HG02759 (cell line): Measurements from ENCODE around the gene EPHB1.
A peak's percentile ranks its signal among the peaks of the same experiment; 100 is the strongest.
"Not testable (repeated sequence)": the region's sequence is repeated elsewhere in the genome, so short reads cannot be mapped to it uniquely, and the experiment has no call there.

Experiments
- ATAC-seq: cut with Tn5 transposase; IDR thresholded peaks from one replicate; pipeline ENCODE4 v1.9.1; 2021; ENCODE audit warnings: mild to moderate bottlenecking, moderate library complexity; ENCODE audit not compliant: unreplicated experiment

EPHB1 gene

DNA sequence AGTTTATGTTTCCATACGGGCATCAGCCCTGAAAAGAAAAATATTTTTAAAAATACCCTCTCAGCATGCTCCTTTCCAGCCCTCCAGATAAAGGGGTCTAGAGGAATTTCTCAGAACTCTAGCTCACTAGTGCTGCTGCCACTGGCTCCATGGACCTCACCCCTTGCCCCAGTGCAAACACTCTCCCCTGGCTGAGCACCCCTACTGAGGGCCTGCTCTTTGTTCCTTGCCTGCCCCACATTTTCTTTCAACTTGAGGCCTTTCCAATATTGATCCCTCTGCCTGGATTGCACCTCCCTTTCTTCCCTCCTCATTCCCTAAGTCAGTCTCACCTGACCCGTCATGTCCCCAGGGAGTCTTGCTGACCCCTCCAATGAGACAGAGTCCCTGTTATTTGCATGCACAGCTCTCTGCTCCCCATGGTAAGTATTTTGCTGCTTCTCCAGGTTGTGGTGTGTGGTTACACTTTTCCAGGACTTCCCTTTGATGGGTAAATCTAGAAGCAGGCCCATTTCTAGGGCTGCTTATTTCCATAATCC lies 196.5 kb downstream of the EPHB1 start:
- no peak for ATAC-seq

- peak; percentile 18 for ATAC-seq
Measured at GRCh38 chr3:134992180-134992579, 197.1 kb downstream of the EPHB1 start.

- ATAC-seq = peak; percentile 54
Measured at GRCh38 chr3:134992586-134992985, 197.5 kb downstream of the EPHB1 start.

GRCh38 chr3:134993011-134993410 lies 198.0 kb downstream of the EPHB1 start:
- no peak for ATAC-seq

DNA sequence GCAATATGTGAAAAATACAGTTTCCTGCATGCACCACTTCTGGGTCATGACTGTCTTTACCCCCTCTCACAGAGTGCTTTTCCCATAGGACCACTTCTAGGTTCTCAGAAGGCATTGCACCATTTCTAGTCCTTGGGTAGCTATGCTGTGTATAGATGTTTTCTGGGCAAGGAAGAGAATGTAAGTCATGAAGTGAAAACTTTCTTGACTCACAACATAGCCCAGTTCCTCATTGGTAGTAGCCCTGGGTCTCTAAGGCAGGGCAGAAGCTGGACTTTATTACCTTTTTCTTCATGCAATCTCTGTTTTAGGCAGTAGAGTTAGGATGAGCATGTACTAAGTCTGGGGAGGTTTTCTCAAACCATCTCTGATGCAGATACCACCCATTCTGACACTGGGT lies 203.1 kb downstream of the EPHB1 start:
- ATAC-seq = no peak

DNA sequence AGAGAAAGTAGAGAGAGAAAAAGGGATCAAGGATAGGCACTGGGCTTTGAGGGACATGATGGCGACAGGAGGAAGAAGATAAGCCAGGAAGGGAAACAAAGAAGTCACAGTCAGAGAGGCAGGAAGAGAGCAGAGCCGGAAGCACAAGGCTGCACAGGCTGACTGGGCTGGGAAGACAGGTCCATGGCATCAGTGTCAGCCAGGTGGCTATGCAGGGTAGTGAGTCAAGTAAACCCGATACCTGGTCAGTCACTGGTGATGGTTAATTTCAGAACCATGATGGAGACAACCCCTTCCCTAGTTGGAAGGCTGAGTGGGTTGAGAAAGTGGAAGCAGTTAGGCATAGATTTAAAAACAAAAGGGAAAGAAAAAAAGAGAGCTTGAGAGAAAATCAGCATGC lies 203.8 kb downstream of the EPHB1 start:
- ATAC-seq = no peak

DNA sequence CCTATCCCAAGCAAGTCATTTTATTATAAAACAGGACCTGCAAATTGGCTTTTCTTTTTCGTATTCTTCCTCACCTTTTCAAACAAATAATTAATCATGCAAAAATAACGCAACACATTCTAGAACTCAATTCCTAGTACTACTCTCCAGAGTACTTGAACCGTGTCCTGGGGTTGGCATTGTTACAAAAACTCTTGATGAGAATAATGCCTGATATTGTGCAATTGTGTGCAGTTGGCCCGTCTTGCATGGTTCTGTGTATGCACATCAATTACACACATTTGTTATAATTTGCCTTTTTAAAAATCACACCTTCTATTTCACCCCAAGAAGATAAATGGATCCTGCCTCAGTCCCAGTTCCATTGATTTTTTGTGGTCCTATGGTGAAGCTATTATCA lies 205.4 kb downstream of the EPHB1 start:
- no peak for ATAC-seq

DNA sequence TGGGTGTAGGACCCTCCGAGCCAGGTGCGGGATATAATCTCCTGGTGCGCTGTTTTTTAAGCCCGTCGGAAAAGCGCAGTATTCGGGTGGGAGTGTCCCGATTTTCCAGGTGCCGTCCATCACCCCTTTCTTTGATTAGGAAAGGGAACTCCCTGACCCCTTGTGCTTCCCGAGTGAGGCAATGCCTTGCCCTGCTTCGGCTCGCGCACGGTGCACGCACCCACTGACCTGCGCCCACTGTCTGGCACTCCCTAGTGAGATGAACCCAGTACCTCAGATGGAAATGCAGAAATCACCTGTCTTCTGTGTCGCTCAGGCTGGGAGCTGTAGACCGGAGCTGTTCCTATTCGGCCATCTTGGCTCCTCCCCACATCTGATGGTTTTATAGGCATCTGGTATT lies 210.6 kb downstream of the EPHB1 start:
- not testable (repeated sequence) for ATAC-seq

GRCh38 chr3:135007607-135008006 lies 212.5 kb downstream of the EPHB1 start:
- no peak for ATAC-seq

DNA sequence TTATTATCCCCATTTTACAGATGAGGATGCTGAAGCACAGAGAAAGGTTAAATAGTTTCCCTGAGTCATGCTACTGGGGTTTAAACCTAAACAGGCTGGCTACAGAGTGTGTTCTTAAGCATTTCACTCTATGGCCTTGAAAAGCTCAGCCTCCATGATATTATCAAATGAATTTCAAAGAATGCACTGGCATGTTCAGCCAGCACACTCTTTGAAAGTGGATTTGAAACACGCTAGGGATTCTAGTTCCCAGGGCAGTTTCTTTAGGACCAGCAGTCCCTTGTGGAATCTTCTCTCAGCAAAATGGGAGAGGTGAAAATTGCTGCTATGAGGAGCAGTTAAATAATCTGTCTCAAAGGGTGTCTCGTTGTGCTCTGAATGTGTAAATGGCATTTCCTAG lies 213.3 kb downstream of the EPHB1 start:
- ATAC-seq = no peak

- ATAC-seq = no peak
Measured at GRCh38 chr3:135009014-135009413, 214.0 kb downstream of the EPHB1 start.

GRCh38 chr3:135012101-135012500 lies 217.0 kb downstream of the EPHB1 start:
- ATAC-seq = no peak

- ATAC-seq = no peak
Measured at GRCh38 chr3:135013206-135013605, 218.1 kb downstream of the EPHB1 start.

- ATAC-seq = no peak
Measured at GRCh38 chr3:135014566-135014965, 219.5 kb downstream of the EPHB1 start.

- ATAC-seq = no peak
Measured at GRCh38 chr3:135017003-135017893, 222.2 kb downstream of the EPHB1 start.

DNA sequence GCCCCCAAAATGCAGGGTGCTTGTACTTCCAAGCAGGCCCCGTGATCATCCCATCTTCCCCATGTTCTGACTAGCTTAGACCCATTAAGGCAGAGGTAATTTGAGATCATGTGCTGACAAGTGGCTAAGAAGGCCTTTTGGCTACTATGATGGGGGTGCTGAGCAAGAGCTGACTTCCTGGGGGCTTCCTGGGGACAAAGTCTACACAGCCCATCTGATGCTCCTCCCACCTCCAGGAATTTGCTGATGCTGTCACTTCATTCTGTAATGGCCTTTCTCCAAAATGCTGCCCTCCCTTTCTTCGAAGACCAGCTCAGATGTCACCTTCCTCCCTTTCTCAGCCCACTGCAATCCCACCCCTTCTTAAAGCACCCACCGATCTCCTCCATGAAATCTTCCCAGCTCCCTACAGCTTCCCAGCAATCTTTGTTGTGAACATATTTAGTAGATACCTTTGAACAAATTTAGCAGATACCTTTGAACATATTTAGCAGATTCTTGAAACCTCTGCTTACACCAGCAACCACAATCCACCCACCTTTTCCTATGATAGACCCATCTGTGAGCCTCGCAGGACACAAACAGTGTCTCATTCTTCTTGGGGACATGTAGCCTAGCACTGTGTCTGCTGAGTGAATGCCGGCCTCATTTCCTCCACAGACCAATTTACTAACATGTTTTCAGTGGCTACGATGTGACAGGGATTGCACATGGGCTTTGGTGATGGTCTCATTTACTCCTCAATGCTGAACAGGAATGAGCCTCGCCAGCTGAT lies 223.3 kb downstream of the EPHB1 start:
- peak; percentile 84 for ATAC-seq

DNA sequence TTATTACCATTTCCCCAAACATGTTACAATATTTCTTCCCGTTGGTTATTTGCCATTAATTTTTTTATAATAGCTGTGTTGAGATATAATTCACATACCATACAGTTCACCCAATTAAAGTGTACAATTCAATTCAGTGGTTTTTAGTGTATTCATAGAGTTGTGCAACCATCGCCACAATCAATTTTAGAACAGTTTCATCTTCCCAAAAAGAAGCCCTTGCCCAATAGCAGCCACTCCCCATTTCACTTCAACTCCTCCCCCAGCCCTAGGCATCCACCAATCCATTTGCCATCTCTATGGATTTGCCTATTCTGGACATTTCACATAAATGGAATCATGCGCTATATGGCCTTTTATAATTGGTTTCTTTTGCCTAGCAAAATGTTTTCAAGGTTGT lies 225.1 kb downstream of the EPHB1 start:
- no peak for ATAC-seq

DNA sequence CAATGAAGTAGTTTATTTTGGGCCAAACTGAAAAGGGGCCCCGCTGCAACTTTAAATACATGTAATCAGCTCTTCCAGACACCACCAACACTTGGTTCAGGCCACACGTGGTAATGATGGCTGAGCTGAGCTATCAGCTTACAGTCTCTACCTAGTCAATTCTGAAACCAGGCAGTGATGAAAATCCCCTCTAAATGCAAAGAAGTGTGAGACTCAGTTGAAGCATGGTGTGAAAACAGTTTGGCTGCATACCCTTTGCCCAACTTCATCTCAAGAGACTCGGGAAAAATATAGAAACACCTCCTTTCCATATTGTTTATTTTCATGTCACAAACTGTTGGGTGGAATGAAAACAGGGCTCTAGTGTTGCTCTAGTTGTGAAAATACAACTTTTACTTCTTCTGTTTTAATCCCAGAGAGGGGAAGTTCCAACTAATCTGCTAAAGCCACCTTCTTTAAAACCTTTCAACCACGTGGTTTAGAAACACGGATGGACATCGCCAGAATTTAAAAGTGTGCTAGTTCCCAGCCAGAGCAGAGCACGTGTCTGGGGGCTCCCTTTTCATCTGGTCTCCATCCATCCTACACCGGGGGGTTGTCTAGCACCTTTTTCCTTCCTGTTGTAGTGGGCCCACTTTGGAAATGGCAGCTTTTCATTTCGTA lies 229.1 kb downstream of the EPHB1 start:
- peak; percentile 83 for ATAC-seq

DNA sequence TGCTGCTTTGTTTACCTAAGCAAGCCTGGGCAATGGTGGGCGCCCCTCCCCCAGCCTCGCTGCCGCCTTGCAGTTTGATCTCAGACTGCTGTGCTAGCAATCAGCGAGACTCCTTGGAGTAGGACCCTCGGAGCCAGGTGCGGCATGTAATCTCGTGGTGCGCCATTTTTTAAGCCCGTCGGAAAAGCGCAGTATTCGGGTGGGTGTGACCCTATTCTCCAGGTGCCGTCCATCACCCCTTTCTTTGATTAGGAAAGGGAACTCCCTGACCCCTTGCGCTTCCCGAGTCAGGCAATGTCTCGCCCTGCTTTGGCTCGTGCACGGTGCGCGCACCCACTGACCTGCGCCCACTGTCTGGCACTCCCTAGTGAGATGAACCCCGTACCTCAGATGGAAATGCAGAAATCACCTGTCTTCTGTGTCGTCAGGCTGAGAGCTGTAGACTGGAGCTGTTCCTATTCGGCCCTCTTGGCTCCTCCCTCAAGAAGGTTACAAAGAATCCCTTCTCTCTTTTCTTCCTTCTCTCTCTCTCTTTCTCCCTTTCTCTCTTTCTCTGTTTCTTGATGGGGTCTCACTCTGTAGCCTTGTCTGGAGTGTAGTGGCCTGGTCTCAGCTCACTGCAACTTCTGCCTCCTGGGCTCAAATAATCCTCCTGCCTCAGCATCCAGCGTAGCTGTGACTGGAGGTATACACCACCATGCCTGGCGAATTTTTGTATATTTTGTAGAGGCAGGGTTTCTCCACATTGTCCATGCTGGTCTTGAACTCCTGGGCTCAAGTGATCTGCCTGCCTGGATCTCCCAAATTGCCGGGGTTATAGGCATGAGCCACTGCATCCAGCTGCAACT lies 235.9 kb downstream of the EPHB1 start:
- not testable (repeated sequence) for ATAC-seq

DNA sequence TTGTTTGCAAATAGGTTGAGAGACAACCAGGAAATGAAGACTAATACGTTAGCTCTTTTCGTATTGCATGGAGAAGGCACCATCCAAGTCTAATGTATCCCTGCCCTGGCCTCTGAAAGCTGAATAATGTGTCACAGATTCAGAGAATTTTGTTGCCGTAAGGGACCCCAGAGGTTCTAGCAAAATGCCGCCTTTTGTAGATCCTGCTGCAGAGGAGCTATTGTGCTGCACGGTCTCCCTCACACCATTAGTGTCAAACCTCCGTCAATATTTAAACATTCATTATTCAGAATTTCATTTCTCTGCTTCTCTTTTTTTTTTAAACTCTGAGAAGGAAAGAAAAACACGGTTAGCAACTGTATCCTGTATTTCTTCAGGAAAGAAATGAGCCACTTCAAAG lies 238.7 kb downstream of the EPHB1 start:
- ATAC-seq = no peak
